ENCODE measurements around the gene CAMKK1. TPM values are rescaled to one million over a fixed set of nuclear protein-coding genes. Genes with fewer than 3 reads are reported as not detected.

The CAMKK1 gene
- total RNA-seq, 1 donor from 2014 or later = 3.6 TPM

DNA sequence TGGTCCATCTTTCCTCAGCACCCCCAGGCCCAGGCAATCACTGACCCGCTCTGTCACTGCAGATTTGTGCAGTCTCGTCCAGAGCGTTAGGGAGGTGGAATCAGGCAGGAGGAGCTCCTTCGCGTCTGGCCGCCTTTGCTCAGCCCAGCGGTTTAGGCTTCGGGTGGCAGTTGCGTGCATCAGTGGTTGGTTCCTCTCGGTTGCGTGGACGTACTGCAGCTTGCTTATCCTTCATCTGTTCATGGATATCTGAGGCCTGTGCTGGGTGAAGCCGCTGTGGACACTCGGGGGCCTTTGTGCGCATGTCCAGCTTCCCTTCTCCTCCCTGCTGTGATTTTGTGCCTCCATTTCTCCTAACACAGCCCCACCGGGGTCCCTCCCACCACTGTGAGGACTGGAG, 28.2 kb upstream of the CAMKK1 start:
- Histone ChIP-seq H3K9me3 (no peaks in the 10 kb centered on the region), H3K4me1 (peaks cover 13 to 23% of the 10 kb centered on the region in 2 donors), H3K27ac (peak overlapping the region; percentile 67 to 76), H3K27me3 (no peaks in the 10 kb centered on the region), H3K4me3 (peak overlapping the region; percentile 31 to 44), H3K36me3 (no peaks in the 10 kb centered on the region)
- no peak for DNase-seq (ENCODE audit: low spot score in 2 of 2)
- intact Hi-C loops (cut with DNase I) = no loop called here
- no peak for TF ChIP-seq CTCF (IDR thresholded peaks at IDR 0.05)

GRCh38 chr17:3919123-3919624, 26.3 kb upstream of the CAMKK1 start:
- intact Hi-C loops (cut with DNase I) = no loop called here
- no peaks in the 10 kb centered on the region for H3K27me3 ChIP-seq
- H3K36me3 ChIP-seq = no peaks in the 10 kb centered on the region
- peak in 1 of 2 donors; percentile 81 for DNase-seq (ENCODE audit: low spot score in 2 of 2)
- TF ChIP-seq CTCF (IDR thresholded peaks at IDR 0.05) = no peak
- H3K27ac ChIP-seq = peak overlapping the region; percentile 77 to 88
- no peaks in the 10 kb centered on the region for H3K9me3 ChIP-seq
- H3K4me1 ChIP-seq = peaks cover 13 to 23% of the 10 kb centered on the region in 2 donors
- H3K4me3 ChIP-seq = no peak overlapping the region

- H3K27me3 ChIP-seq = no peaks in the 10 kb centered on the region
- DNase-seq (ENCODE audit: low spot score in 2 of 2) = no peak
- no peaks in the 10 kb centered on the region for H3K36me3 ChIP-seq
- peaks cover 13 to 26% of the 10 kb centered on the region in 2 donors for H3K4me1 ChIP-seq
- H3K4me3 ChIP-seq = no peak overlapping the region
- H3K27ac ChIP-seq = peak overlapping the region; percentile 77 to 88
- intact Hi-C loops (cut with DNase I) = no loop called here
- H3K9me3 ChIP-seq = no peaks in the 10 kb centered on the region
- no peak for TF ChIP-seq CTCF (IDR thresholded peaks at IDR 0.05)
Observed at GRCh38 chr17:3918372-3919122, 25.7 kb upstream of the CAMKK1 start.

DNA sequence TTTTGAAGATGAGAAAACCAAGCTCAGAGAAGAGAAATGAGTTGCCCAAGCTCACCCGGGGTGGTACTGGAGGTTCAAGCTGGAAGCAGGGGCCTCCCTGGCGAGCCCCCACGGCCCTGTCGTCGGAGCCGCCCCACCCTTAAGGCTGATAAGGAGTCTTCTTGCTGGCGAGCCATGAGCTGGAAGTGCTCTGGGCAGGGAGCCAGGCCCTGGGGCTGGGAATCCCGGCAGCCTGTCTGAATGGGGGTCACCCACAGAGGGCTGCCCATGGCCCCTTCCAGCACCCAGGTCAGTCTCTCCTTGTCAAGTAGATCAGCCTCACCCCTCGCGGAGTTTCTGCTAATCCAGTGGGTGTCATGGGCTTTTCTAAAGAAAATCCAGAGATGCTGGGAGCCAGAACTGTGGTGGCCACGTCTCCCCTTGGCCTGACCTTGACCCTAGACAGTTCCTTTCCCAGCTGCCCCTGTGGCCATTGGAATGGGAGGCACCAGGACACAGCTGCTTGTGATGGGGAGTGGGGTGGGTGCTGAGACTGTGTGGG, 24.6 kb upstream of the CAMKK1 start:
- H3K36me3 ChIP-seq = no peaks in the 10 kb centered on the region
- intact Hi-C loops (cut with DNase I) = loop anchor here (2.0 kb wide), 1 partner anchor 157 kb away; no protein-coding TSS in a partner anchor
- no peaks in the 10 kb centered on the region for H3K27me3 ChIP-seq
- DNase-seq (ENCODE audit: low spot score in 2 of 2) = no peak
- H3K9me3 ChIP-seq = no peaks in the 10 kb centered on the region
- H3K27ac ChIP-seq = peak overlapping the region; percentile 50 to 88
- H3K4me1 ChIP-seq = peaks cover 13 to 26% of the 10 kb centered on the region in 2 donors
- TF ChIP-seq CTCF (IDR thresholded peaks at IDR 0.05) = no peak
- H3K4me3 ChIP-seq = no peak overlapping the region

DNA sequence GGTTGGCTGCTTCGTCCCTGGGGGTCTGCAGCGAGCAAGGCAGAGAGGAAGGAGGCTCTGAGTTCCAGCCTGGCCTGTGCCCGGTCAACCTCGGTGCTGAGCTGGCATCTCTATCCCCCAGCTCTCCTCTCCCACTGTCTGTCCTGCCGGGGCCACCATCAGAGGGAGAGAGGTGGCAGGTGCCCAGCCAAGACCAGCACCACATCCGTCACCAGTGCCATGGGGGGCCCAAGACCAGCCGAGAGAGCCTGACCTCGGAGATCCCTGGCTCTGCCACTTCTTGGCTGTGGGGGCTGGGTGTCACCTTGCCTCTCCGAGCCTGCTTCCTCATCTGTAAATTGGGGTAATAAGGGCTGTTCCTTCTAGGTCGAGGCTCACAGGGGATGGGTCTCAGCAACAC, 24.0 kb upstream of the CAMKK1 start:
- TF ChIP-seq CTCF (IDR thresholded peaks at IDR 0.05) = no peak
- peak overlapping the region; percentile 50 to 88 for H3K27ac ChIP-seq
- no peaks in the 10 kb centered on the region for H3K27me3 ChIP-seq
- intact Hi-C loops (cut with DNase I) = loop anchor here (2.0 kb wide), 1 partner anchor 158 kb away; no protein-coding TSS in a partner anchor
- no peaks in the 10 kb centered on the region for H3K9me3 ChIP-seq
- no peak overlapping the region for H3K4me3 ChIP-seq
- DNase-seq (ENCODE audit: low spot score in 2 of 2) = no peak
- H3K4me1 ChIP-seq = peaks cover 11 to 24% of the 10 kb centered on the region in 2 donors
- H3K36me3 ChIP-seq = no peaks in the 10 kb centered on the region
